ENCODE data around the gene FRMD4A. TPM values are rescaled to one million over a fixed set of nuclear protein-coding genes. Genes with fewer than 3 reads are reported as not detected.
A peak's percentile ranks its signal among the peaks of the same experiment; 100 is the strongest.
"Not testable (repeated sequence)": the region's sequence is repeated elsewhere in the genome, so short reads cannot be mapped to it uniquely, and the experiment has no call there.

FRMD4A gene
- total RNA-seq, 4 donors from 2014 or later: 4.0 to 12.7 (median 5.6) TPM

GRCh38 chr10:14068601-14069250, 262.0 kb downstream of the FRMD4A start:
- H3K4me3 ChIP-seq: no peak overlapping the region
- intact Hi-C loops (cut with DNase I; ENCODE audit: low total_unique reads) (no loop called here), in situ Hi-C loops (cut with MboI; ENCODE audit: low pct_ligation_motif_present in 1 of 4, low pct_unique_long_range_greater_than_20kb in 1 of 4, low sequenced_read_pairs in 3 of 4) (no loop called here)
- no peaks in the 10 kb centered on the region for H3K36me3 ChIP-seq
- no peaks in the 10 kb centered on the region for H3K9me3 ChIP-seq
- no peak for TF ChIP-seq POLR2AphosphoS5 (IDR thresholded peaks at IDR 0.05)
- no peak for TF ChIP-seq CTCF (IDR thresholded peaks at IDR 0.05)
- no peak for TF ChIP-seq POLR2A (IDR thresholded peaks at IDR 0.05)
- no peak for TF ChIP-seq EP300 (IDR thresholded peaks at IDR 0.05; ENCODE audit: low read depth)
- H3K27me3 ChIP-seq: no peaks in the 10 kb centered on the region
- H3K4me1 ChIP-seq: peaks cover 0 to under 1% (median 0%) of the 10 kb centered on the region in 4 donors
- no peak for DNase-seq
- WGBS, 2 donors (ENCODE audit: low coverage in 1 of 2): 86 to 95% methylated on average over 2 of the region's 2 CpGs
- no peak overlapping the region for H3K27ac ChIP-seq

GRCh38 chr10:14067638-14068037, 263.1 kb downstream of the FRMD4A start:
- H3K4me1 ChIP-seq; H3K36me3 ChIP-seq; in situ Hi-C loops (cut with MboI; ENCODE audit: low pct_ligation_motif_present in 1 of 4, low pct_unique_long_range_greater_than_20kb in 1 of 4, low sequenced_read_pairs in 3 of 4); H3K4me3 ChIP-seq; H3K27ac ChIP-seq; intact Hi-C loops (cut with DNase I; ENCODE audit: low total_unique reads); H3K27me3 ChIP-seq; H3K9me3 ChIP-seq; DNase-seq: not testable (repeated sequence)
- 83 to 85% methylated on average over 4 to 5 of the region's 5 CpGs for WGBS, 2 donors (ENCODE audit: low coverage in 1 of 2)

- intact Hi-C loops (cut with DNase I; ENCODE audit: low total_unique reads): no loop called here
- H3K27me3 ChIP-seq: no peaks in the 10 kb centered on the region
- H3K36me3 ChIP-seq: no peaks in the 10 kb centered on the region
- H3K4me1 ChIP-seq: no peaks in the 10 kb centered on the region
- in situ Hi-C loops (cut with MboI; ENCODE audit: low pct_ligation_motif_present in 1 of 4, low pct_unique_long_range_greater_than_20kb in 1 of 4, low sequenced_read_pairs in 3 of 4): no loop called here
- no peak overlapping the region for H3K27ac ChIP-seq
- TF ChIP-seq EP300 (IDR thresholded peaks at IDR 0.05; ENCODE audit: low read depth) (no peak), POLR2A (IDR thresholded peaks at IDR 0.05) (no peak), POLR2AphosphoS5 (IDR thresholded peaks at IDR 0.05) (no peak), CTCF (IDR thresholded peaks at IDR 0.05) (no peak)
- no peak for DNase-seq
- 52 to 65% methylated on average over 2 of the region's 2 CpGs for WGBS, 2 donors (ENCODE audit: low coverage in 1 of 2)
- no peaks in the 10 kb centered on the region for H3K9me3 ChIP-seq
- H3K4me3 ChIP-seq: no peak overlapping the region
These were observed 264.6 kb downstream of the FRMD4A start for GRCh38 chr10:14066106-14066505.

- Histone ChIP-seq H3K4me1 (no peaks in the 10 kb centered on the region), H3K9me3 (no peaks in the 10 kb centered on the region), H3K4me3 (no peak overlapping the region), H3K27ac (peak overlapping the region in 1 of 4 donors; percentile 16), H3K27me3 (no peaks in the 10 kb centered on the region), H3K36me3 (no peaks in the 10 kb centered on the region)
- no peak for TF ChIP-seq CTCF (IDR thresholded peaks at IDR 0.05)
- no peak for TF ChIP-seq POLR2A (IDR thresholded peaks at IDR 0.05)
- peak in 1 of 3 donors; percentile 27 for TF ChIP-seq POLR2AphosphoS5 (IDR thresholded peaks at IDR 0.05)
- TF ChIP-seq EP300 (IDR thresholded peaks at IDR 0.05; ENCODE audit: low read depth): no peak
- no peak for DNase-seq
- intact Hi-C loops (cut with DNase I; ENCODE audit: low total_unique reads) (no loop called here), in situ Hi-C loops (cut with MboI; ENCODE audit: low pct_ligation_motif_present in 1 of 4, low pct_unique_long_range_greater_than_20kb in 1 of 4, low sequenced_read_pairs in 3 of 4) (no loop called here)
- WGBS, 2 donors (ENCODE audit: low coverage in 1 of 2): 67 to 74% methylated on average over 8 of the region's 8 CpGs
These were observed 267.0 kb downstream of the FRMD4A start for GRCh38 chr10:14063531-14064285.
